LNCaP clone FGC (cell line): ENCODE results near the gene VAV2.

Experiments used
- DNase-seq: peaks from one replicate; pipeline ENCODE4 v3.0.0-alpha.2; 2011; ENCODE audit warnings: low read depth
- H3K4me3 ChIP-seq: 2 replicates; pipeline ENCODE4 v1.5.1; 2011; ENCODE audit warnings: mild to moderate bottlenecking, low read depth, low read length, control low read depth
- TF ChIP-seq, protein P1 (sequence below): IDR thresholded peaks from 2 replicates; pipeline ENCODE4 v1.5.1; 2012; ENCODE audit warnings: mild to moderate bottlenecking; ENCODE audit not compliant: control insufficient read depth, insufficient read depth; ENCODE audit errors: extremely low read depth

VAV2 gene

GRCh38 chr9:133991964-133992779, at the start of gene VAV2:
Gene VAV2, minus strand, starts transcription at chr9:133992324. Its CDS starts 46 bp downstream, at chr9:133992278.
- TF ChIP-seq, protein P1, sequence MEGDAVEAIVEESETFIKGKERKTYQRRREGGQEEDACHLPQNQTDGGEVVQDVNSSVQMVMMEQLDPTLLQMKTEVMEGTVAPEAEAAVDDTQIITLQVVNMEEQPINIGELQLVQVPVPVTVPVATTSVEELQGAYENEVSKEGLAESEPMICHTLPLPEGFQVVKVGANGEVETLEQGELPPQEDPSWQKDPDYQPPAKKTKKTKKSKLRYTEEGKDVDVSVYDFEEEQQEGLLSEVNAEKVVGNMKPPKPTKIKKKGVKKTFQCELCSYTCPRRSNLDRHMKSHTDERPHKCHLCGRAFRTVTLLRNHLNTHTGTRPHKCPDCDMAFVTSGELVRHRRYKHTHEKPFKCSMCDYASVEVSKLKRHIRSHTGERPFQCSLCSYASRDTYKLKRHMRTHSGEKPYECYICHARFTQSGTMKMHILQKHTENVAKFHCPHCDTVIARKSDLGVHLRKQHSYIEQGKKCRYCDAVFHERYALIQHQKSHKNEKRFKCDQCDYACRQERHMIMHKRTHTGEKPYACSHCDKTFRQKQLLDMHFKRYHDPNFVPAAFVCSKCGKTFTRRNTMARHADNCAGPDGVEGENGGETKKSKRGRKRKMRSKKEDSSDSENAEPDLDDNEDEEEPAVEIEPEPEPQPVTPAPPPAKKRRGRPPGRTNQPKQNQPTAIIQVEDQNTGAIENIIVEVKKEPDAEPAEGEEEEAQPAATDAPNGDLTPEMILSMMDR, result no peak

DNA sequence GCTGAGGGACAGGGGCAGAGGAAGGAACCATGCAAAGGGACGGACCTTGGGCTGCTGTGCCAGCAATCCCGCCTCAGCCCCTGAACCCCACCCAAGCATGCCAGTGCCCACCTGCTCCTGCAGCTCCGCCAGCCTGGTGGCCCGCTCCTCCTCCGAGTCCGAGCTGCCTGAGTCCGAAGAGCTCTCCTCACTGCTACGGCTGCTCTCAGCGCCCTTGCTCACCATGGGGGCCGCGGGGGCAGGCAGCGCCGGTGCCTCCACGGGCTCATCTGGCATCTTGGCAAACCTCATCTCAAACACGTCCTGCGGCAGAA, 49.5 kb upstream of the VAV2 start:
- H3K4me3 ChIP-seq, result no peak overlapping the region
- TF ChIP-seq, protein P1, result no peak
- DNase-seq, result no peak

More at GRCh38 chr9:133991964-133992779, at the start of gene VAV2:
- peak within 1 kb of the TSS; percentile 80 for H3K4me3 ChIP-seq
- no peak for DNase-seq

- TF ChIP-seq, protein P1, result no peak
- DNase-seq, result no peak
These were observed 48.9 kb upstream of the VAV2 start for GRCh38 chr9:134040781-134041648.

GRCh38 chr9:134040176-134040565, 48.0 kb upstream of the VAV2 start:
- H3K4me3 ChIP-seq, result no peak overlapping the region
- DNase-seq, result no peak
- TF ChIP-seq, protein P1, result no peak

More at GRCh38 chr9:134040781-134041648, 48.9 kb upstream of the VAV2 start:
- no peak overlapping the region for H3K4me3 ChIP-seq

DNA sequence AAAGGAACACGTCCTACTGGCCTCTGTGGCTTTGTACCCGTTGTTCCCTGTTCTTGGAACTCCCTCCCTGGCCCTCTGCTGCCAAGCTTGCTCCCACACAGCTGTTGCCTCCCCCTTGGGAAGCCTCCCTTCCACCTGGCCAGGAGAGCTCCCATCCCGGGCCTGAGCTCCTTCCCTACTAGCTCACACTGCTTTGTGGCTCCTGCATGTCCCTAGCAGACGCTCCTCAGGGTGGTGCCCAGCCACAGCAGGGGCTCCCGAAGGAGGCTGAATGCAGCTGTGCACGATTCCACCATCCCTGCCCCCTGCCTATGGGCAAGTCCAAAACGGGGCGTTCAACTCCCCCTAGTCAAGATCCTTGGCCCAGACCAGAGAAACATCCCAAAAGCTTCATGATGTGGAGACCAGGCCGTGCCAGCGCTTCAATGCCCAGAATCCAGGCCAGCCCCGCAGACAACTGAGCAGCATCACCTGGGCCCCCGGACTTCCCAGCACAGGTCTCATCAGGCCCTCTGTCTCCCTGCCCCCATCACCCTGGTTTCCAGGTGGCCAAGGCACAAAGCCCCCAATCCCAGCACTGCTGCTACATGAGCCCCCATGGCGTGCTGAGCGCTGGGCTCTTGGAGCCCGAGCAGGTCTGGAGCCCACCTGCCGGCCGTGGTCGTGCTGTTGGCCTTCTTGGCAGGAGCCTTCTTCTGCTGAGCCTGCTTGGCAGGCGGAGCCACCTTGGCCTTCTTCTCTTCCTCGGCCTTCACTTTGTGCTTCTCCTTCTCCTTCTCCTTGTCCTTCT, 47.5 kb upstream of the VAV2 start:
- TF ChIP-seq, protein P1, result no peak
- DNase-seq, result no peak
- H3K4me3 ChIP-seq, result no peak overlapping the region

DNA sequence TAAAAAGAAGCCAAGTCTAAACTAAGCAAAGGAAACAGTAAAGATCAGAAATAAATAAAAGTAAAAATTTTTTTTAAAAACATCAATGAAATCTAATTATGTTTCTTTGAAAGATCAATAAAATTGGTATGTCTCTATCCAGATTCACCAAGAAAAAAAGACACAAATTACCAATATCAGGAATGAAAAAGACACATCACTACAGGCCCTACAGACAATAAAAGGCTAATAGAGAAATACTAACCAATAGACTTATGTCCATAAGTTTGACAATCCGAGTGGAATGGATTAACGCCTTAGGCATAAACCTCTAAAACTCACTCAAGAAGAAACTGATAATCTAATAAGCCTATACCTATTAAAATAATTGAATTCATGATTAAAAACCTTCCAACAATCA, 45.5 kb upstream of the VAV2 start:
- TF ChIP-seq, protein P1, result no peak
- no peak overlapping the region for H3K4me3 ChIP-seq
- DNase-seq, result no peak
